Fibroblast of lung (primary cell): ENCODE measurements around the gene CEACAM16. TPM values are rescaled to one million over a fixed set of nuclear protein-coding genes. Genes with fewer than 3 reads are reported as not detected.

ENCODE experiments used
- DNase-seq, 2 donors: peaks; one replicate each; pipeline versions ENCODE4 v3.0.0 to v3.0.0-alpha.2; 2010; ENCODE audit warnings: low read depth in 2 of 2
- H2AFZ ChIP-seq: 2 replicates; pipeline ENCODE4 v1.5.1; 2012; ENCODE audit warnings: low read length, control low read depth, inconsistent platforms
- H3K27ac ChIP-seq: 2 replicates; pipeline ENCODE4 v1.5.1; 2011; ENCODE audit warnings: low read length, control low read depth; ENCODE audit not compliant: insufficient read depth
- H3K27me3 ChIP-seq: 2 replicates; pipeline ENCODE4 v1.5.1; 2011; ENCODE audit warnings: mild to moderate bottlenecking, low read length; ENCODE audit not compliant: control insufficient read depth, insufficient read depth
- H3K36me3 ChIP-seq: 2 replicates; pipeline ENCODE4 v1.5.1; 2011; ENCODE audit warnings: low read length; ENCODE audit not compliant: control insufficient read depth, insufficient read depth
- H3K4me1 ChIP-seq: 2 replicates; pipeline ENCODE4 v1.5.1; 2011; ENCODE audit warnings: low read length; ENCODE audit not compliant: control insufficient read depth, insufficient read depth; ENCODE audit errors: extremely low read depth
- H3K4me2 ChIP-seq: 2 replicates; pipeline ENCODE4 v1.5.1; 2011; ENCODE audit warnings: low read length, control low read depth; ENCODE audit not compliant: insufficient read depth; ENCODE audit errors: extremely low read depth
- H3K4me3 ChIP-seq, 4 experiments: fragments of 200-600 bp in 1 of 4; sonication (generic) in 1 of 4; replicated peaks in 1 of 4; 2 replicates each; pipeline ENCODE4 v1.5.1; 2011 to 2016; ENCODE audit warnings: low read length in 4 of 4, low read depth in 3 of 4, mild to moderate bottlenecking in 3 of 4, control low read depth in 2 of 4, inconsistent platforms in 1 of 4, mixed read lengths in 1 of 4; ENCODE audit not compliant: insufficient read depth in 1 of 4; ENCODE audit errors: control extremely low read depth in 1 of 4
- H3K79me2 ChIP-seq: 2 replicates; pipeline ENCODE4 v1.5.1; 2012; ENCODE audit warnings: mild to moderate bottlenecking, low read length, inconsistent platforms; ENCODE audit not compliant: control insufficient read depth, insufficient read depth
- H3K9ac ChIP-seq: 2 replicates; pipeline ENCODE4 v1.5.1; 2011; ENCODE audit warnings: mild to moderate bottlenecking, low read length, control low read depth; ENCODE audit not compliant: insufficient read depth
- H3K9me3 ChIP-seq: 2 replicates; pipeline ENCODE4 v1.5.1; 2012; ENCODE audit warnings: low read depth, low read length; ENCODE audit not compliant: control insufficient read depth, insufficient read depth
- H4K20me1 ChIP-seq: 2 replicates; pipeline ENCODE4 v1.5.1; 2011; ENCODE audit warnings: low read length; ENCODE audit not compliant: control insufficient read depth, insufficient read depth; ENCODE audit errors: extremely low read depth
- CTCF ChIP-seq, 2 donors: IDR thresholded peaks in 1 of 2; conservative IDR thresholded peaks in 1 of 2; 1 replicate in 1 of 2; 2 replicates in 1 of 2; pipeline ENCODE4 v1.5.1; 2011 to 2012; ENCODE audit warnings: low read length in 2 of 2, control low read depth in 1 of 2, inconsistent platforms in 1 of 2, low read depth in 1 of 2, mild to moderate bottlenecking in 1 of 2
- EZH2 ChIP-seq: IDR thresholded peaks from 2 replicates; pipeline ENCODE4 v1.5.1; 2012; ENCODE audit warnings: low read length, control low read depth, mild to moderate bottlenecking; ENCODE audit errors: missing control alignments
- polyA plus RNA-seq, 2 donors: library from polyadenylated mRNA; depleted of rRNA in 1 of 2; stranded (reverse) in 1 of 2; unstranded in 1 of 2; fragments of >200 nt; gene quantifications; 2 replicates each; pipeline ENCODE4 v1.2.1, GENCODE V29; 2011 to 2012; ENCODE audit warnings: missing spikeins in 1 of 2
- total RNA-seq: library from RNA; depleted of rRNA; stranded (reverse); fragments of >200 nt; gene quantifications from 2 replicates; pipeline ENCODE4 v1.2.1, GENCODE V29; 2014

Gene CEACAM16
- total and polyA plus RNA-seq, 2 donors (not counting 1 experiment from before 2014, with no cell fraction given) = not detected

- Histone ChIP-seq H4K20me1 (no peaks in the 10 kb centered on the region), H3K4me2 (peak within 1 kb of the TSS; percentile 98), H3K27me3 (no peaks in the 10 kb centered on the region), H3K36me3 (peaks cover 16% of the 10 kb centered on the region), H3K9me3 (no peaks in the 10 kb centered on the region), H3K27ac (peak within 1 kb of the TSS; percentile 89), H3K9ac (peak within 1 kb of the TSS; percentile 84), H3K4me1 (peaks cover 41% of the 10 kb centered on the region), H3K79me2 (peaks cover 41% of the 10 kb centered on the region), H3K4me3 (peak within 1 kb of the TSS; percentile 55 to 91 (median 83)), H2AFZ (no peak within 1 kb of the TSS)
- peak in 1 of 2 donors; percentile 71 for DNase-seq
- TF ChIP-seq CTCF (conservative IDR thresholded peaks at IDR 0.05 in 1 of 2, IDR thresholded peaks at IDR 0.05 in 1 of 2; ENCODE audit: low read depth in 1 of 2, low read length in 2 of 2) (no peak), EZH2 (no peak)
Observed at GRCh38 chr19:44748426-44749254, 49.7 kb downstream of the CEACAM16 start, which contains the start of gene BCL3. Gene BCL3, plus strand, starts transcription at chr19:44748708. Its CDS starts 83 bp downstream, at chr19:44748791.

- no peaks in the 10 kb centered on the region for H3K27me3 ChIP-seq
- peaks cover 41% of the 10 kb centered on the region for H3K79me2 ChIP-seq
- peak overlapping the region; percentile 84 for H3K9ac ChIP-seq
- peak overlapping the region; percentile 55 to 91 (median 83) for H3K4me3 ChIP-seq
- TF ChIP-seq EZH2 (no peak), CTCF (conservative IDR thresholded peaks at IDR 0.05 in 1 of 2, IDR thresholded peaks at IDR 0.05 in 1 of 2; ENCODE audit: low read depth in 1 of 2, low read length in 2 of 2) (no peak)
- H3K9me3 ChIP-seq = no peaks in the 10 kb centered on the region
- DNase-seq = no peak
- H3K4me1 ChIP-seq = peaks cover 44% of the 10 kb centered on the region
- H3K36me3 ChIP-seq = peaks cover 16% of the 10 kb centered on the region
- H4K20me1 ChIP-seq = no peaks in the 10 kb centered on the region
- H3K27ac ChIP-seq = peak overlapping the region; percentile 79
- no peak overlapping the region for H2AFZ ChIP-seq
- peak overlapping the region; percentile 98 for H3K4me2 ChIP-seq
Observed at GRCh38 chr19:44749292-44749691, 50.3 kb downstream of the CEACAM16 start.

- H3K4me2 ChIP-seq = peak overlapping the region; percentile 98
- H3K79me2 ChIP-seq = peaks cover 45% of the 10 kb centered on the region
- DNase-seq = no peak
- no peak for TF ChIP-seq EZH2
- TF ChIP-seq CTCF (conservative IDR thresholded peaks at IDR 0.05 in 1 of 2, IDR thresholded peaks at IDR 0.05 in 1 of 2; ENCODE audit: low read depth in 1 of 2, low read length in 2 of 2) = no peak
- no peak overlapping the region for H2AFZ ChIP-seq
- peak overlapping the region; percentile 55 to 91 (median 83) for H3K4me3 ChIP-seq
- no peaks in the 10 kb centered on the region for H4K20me1 ChIP-seq
- peaks cover 19% of the 10 kb centered on the region for H3K36me3 ChIP-seq
- H3K9ac ChIP-seq = peak overlapping the region; percentile 84
- peaks cover 42% of the 10 kb centered on the region for H3K4me1 ChIP-seq
- H3K9me3 ChIP-seq = no peaks in the 10 kb centered on the region
- no peaks in the 10 kb centered on the region for H3K27me3 ChIP-seq
- peak overlapping the region; percentile 79 for H3K27ac ChIP-seq
Observed at GRCh38 chr19:44749994-44750393, 51.0 kb downstream of the CEACAM16 start.
